Common myeloid progenitor, CD34-positive (primary cell): Measurements from ENCODE around the gene SLC6A9.

ENCODE experiments used
- CTCF ChIA-PET: fragments of 350-600 bp; sonication (Branson Sonifier 250); formaldehyde crosslinking; loops from one replicate; lab custom pipeline; 2021; ENCODE audit warnings: antibody characterized with exemption; lab: Charles Lee
- POLR2A ChIA-PET: fragments of 350-600 bp; sonication (Branson Sonifier 250); formaldehyde crosslinking; loops from one replicate; lab custom pipeline; 2021; ENCODE audit warnings: antibody characterized with exemption; lab: Charles Lee
- DNase-seq, 3 donors: peaks; one replicate each; pipeline versions ENCODE4 v3.0.0 to v3.0.0-alpha.2; 2013
- H3K27ac ChIP-seq, 2 experiments: 1 replicate in 1 of 2; 2 replicates in 1 of 2; pipeline ENCODE4 v1.7.0; 2013; ENCODE audit warnings: inconsistent platforms in 2 of 2, low read length in 2 of 2, mild to moderate bottlenecking in 2 of 2, low read depth in 1 of 2, moderate library complexity in 1 of 2; ENCODE audit not compliant: severe bottlenecking in 2 of 2, insufficient read depth in 1 of 2, poor library complexity in 1 of 2
- H3K27me3 ChIP-seq, 5 experiments: replicated peaks in 2 of 5; 1 replicate in 3 of 5; 2 replicates in 2 of 5; pipeline versions ENCODE4 v1.6.1 to v1.7.0; 2013; ENCODE audit warnings: low read length in 4 of 5, mild to moderate bottlenecking in 2 of 5, moderate library complexity in 2 of 5, inconsistent platforms in 1 of 5; ENCODE audit not compliant: insufficient read depth in 5 of 5, control insufficient read depth in 4 of 5
- H3K36me3 ChIP-seq, 4 experiments: 1 replicate in 2 of 4; 2 replicates in 2 of 4; pipeline versions ENCODE4 v1.6.1 to v1.7.0; 2013; ENCODE audit warnings: low read length in 3 of 4, control low read depth in 1 of 4, mild to moderate bottlenecking in 1 of 4; ENCODE audit not compliant: control insufficient read depth in 4 of 4, insufficient read depth in 4 of 4
- H3K4me1 ChIP-seq, 4 experiments: 1 replicate in 3 of 4; 2 replicates in 1 of 4; pipeline versions ENCODE4 v1.6.1 to v1.7.1; 2013; ENCODE audit warnings: low read length in 3 of 4, mild to moderate bottlenecking in 3 of 4, control low read depth in 1 of 4, inconsistent platforms in 1 of 4, moderate library complexity in 1 of 4; ENCODE audit not compliant: control insufficient read depth in 4 of 4, insufficient read depth in 4 of 4; ENCODE audit errors: control extremely low read depth in 1 of 4
- H3K4me3 ChIP-seq, 7 experiments: 1 replicate in 4 of 7; 2 replicates in 3 of 7; pipeline versions ENCODE4 v1.5.1 to v1.7.0; 2013; ENCODE audit warnings: mild to moderate bottlenecking in 7 of 7, low read length in 6 of 7, moderate library complexity in 6 of 7, inconsistent platforms in 2 of 7, low read depth in 2 of 7, control low read depth in 1 of 7; ENCODE audit not compliant: insufficient read depth in 4 of 7, control insufficient read depth in 1 of 7; ENCODE audit errors: extremely low read depth in 1 of 7
- H3K9me3 ChIP-seq, 5 experiments: 1 replicate in 4 of 5; 2 replicates in 1 of 5; pipeline versions ENCODE4 v1.6.1 to v1.7.1; 2013; ENCODE audit warnings: low read length in 4 of 5, mild to moderate bottlenecking in 2 of 5, inconsistent platforms in 1 of 5, low read depth in 1 of 5, moderate library complexity in 1 of 5; ENCODE audit not compliant: control insufficient read depth in 4 of 5, insufficient read depth in 2 of 5; ENCODE audit errors: control extremely low read depth in 1 of 5
- WGBS: methylation state at CpG from one replicate; pipeline ENCODE4 v1.1.5; 2013; ENCODE audit not compliant: insufficient coverage; 5-methylcytosine and 5-hydroxymethylcytosine counted together

The SLC6A9 gene

DNA sequence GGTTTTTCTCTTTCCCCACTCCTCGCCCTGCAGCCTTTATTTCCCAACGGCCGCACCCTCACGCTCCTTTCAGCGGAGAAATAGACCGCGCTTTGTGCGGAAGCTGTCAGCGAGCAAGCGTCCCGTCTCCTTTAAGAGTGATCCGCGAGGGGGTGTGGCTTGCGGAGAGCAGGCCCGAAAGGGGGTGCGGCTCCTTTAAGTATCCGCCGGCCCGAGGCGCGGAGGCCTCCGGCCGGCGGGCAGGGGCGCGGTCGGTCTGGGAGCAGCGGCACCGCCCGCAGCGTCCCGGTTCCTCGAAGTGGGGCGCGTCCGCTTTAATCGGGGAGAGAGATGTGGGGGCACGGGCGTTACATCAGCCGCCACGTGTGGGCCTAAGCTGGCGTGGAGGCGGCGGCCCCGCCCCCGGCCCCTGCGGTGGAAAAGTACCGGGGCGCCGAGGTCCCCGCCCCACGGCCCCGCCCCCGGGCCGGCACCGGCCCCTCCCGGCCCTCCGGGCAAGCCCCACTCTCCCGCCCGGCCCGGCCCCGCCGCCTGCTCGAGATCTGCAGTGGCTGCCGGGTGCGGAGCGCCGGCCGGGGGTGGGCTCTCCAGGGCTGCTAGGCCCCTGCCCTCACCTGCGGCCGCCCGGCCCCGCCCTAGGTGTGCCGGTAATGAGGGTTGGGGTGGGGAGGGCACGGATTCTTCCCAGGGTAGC is 1.2 kb downstream of the SLC6A9 start:
- Histone ChIP-seq H3K9me3 (no peaks in the 10 kb centered on the region), H3K4me3 (peak overlapping the region; percentile 69 to 93 (median 77)), H3K4me1 (peaks cover 0 to 29% (median 22%) of the 10 kb centered on the region in 4 experiments), H3K27ac (peak overlapping the region; percentile 33 to 86), H3K36me3 (no peaks in the 10 kb centered on the region), H3K27me3 (peaks cover 0 to 9% (median 0%) of the 10 kb centered on the region in 5 experiments)
- ChIA-PET CTCF (interaction anchor here (1.1 to 1.9 kb wide), 5 partner anchors 11 to 25 kb away, joined by 4 to 6 read pairs (median 4); no protein-coding TSS in a partner anchor), POLR2A (interaction anchor here (0.5 kb wide), 1 partner anchor 692 kb away, joined by 3 read pairs; no protein-coding TSS in a partner anchor)
- WGBS = under 1% methylated on average over 61 of the region's 75 CpGs
- DNase-seq = peak; percentile 86 to 88 (median 86)

DNA sequence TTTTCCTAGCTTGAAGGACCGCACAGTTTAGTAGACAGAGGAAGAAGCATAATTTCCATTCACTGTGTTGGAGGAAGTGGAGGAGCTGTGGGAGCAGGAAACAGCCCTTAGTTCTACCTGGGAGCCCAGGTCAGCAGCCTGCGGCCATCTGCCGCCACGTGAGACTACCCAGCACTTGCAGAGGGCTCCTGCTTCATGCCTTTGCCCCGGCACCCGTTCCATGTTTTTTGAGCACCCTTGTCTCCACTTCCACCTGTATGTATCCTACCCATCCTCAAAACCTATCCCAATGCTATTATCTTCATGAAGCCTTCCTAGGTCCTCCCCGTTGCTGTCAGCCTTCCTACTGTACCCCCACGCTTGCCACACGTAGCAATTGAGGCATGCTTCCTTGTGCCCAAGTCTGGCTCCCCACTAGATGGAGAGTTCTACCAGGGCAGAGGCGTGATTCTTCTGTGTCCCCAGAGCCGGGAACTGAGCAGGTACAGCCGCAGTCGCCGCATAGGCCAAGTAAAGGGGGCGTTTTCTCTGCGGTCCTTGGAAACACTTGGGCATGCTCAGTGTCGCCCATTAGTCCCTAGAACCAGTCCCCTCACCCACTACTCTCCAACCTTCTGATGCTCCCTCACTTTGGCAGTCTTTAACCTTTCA is 1.9 kb downstream of the SLC6A9 start:
- H3K9me3 ChIP-seq = no peaks in the 10 kb centered on the region
- ChIA-PET CTCF (interaction anchor here (1.3 to 2.1 kb wide), 3 partner anchors 13 to 24 kb away, joined by 4 to 9 read pairs (median 6); no protein-coding TSS in a partner anchor), POLR2A (no interaction called here)
- 33% methylated on average over 17 of the region's 17 CpGs for WGBS
- peak in 1 of 3 donors; percentile 68 for DNase-seq
- peak overlapping the region in 1 of 2 experiments; percentile 86 for H3K27ac ChIP-seq
- peaks cover 0 to 9% (median 0%) of the 10 kb centered on the region in 5 experiments for H3K27me3 ChIP-seq
- peaks cover 0 to 29% (median 22%) of the 10 kb centered on the region in 4 experiments for H3K4me1 ChIP-seq
- H3K36me3 ChIP-seq = no peaks in the 10 kb centered on the region
- H3K4me3 ChIP-seq = peak overlapping the region; percentile 64 to 93 (median 77)

DNA sequence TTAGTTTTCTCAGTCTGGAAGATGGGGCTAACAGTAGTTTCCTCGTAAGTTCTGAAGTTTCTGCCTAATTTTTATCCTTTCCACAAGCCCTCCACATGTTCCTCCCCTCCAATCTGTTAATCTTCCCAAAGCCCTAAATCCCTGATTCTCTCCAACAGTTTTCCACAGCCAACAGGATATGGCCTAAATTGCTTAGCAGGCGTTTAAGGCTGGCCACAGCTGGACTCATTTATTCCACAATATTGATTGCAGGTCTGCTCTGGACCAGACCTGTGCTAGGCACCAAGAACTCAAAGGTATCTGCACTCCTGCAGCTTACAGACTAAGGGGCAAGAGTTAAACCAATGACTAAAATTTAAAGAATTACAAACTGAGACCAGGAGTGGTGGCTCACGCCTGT is 3.9 kb downstream of the SLC6A9 start:
- ChIA-PET CTCF (no interaction called here), POLR2A (no interaction called here)
- Histone ChIP-seq H3K27ac (no peak overlapping the region), H3K4me1 (peaks cover 0 to 24% (median 20%) of the 10 kb centered on the region in 4 experiments), H3K9me3 (no peaks in the 10 kb centered on the region), H3K27me3 (peaks cover 0 to 9% (median 0%) of the 10 kb centered on the region in 5 experiments), H3K36me3 (no peaks in the 10 kb centered on the region), H3K4me3 (no peak overlapping the region)
- no peak for DNase-seq
- WGBS = 91% methylated on average over 1 of the region's 3 CpGs

DNA sequence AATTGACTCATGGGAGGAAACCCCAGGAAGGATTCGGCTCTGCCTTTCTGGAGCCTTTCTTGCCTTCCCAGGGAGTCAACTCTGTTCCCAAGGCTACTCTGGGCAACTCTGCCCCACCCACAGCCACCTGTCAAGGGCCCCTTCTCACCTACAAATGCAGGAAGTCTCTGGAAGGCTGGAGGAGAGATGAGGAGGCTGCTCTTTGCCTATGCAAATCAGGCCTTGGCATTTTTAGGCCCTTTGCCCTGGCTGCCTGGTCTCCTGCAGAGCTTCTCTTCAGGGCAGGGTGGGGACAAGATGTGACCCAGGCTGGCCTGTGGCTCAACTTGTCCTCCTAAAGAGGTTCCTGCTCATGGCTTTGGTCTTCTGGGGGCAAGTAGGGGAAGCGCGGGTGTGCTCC is 5.4 kb downstream of the SLC6A9 start:
- CTCF ChIA-PET = interaction anchor here (1.0 to 6.7 kb wide), 2 partner anchors 10 to 20 kb away, joined by 4 to 43 read pairs; no protein-coding TSS in a partner anchor
- Histone ChIP-seq H3K9me3 (no peaks in the 10 kb centered on the region), H3K4me1 (peaks cover 0 to 15% (median 14%) of the 10 kb centered on the region in 4 experiments), H3K4me3 (no peak overlapping the region), H3K27me3 (no peaks in the 10 kb centered on the region), H3K36me3 (no peaks in the 10 kb centered on the region), H3K27ac (no peak overlapping the region)
- POLR2A ChIA-PET = no interaction called here
- no peak for DNase-seq
- 100% methylated on average over 3 of the region's 3 CpGs for WGBS

DNA sequence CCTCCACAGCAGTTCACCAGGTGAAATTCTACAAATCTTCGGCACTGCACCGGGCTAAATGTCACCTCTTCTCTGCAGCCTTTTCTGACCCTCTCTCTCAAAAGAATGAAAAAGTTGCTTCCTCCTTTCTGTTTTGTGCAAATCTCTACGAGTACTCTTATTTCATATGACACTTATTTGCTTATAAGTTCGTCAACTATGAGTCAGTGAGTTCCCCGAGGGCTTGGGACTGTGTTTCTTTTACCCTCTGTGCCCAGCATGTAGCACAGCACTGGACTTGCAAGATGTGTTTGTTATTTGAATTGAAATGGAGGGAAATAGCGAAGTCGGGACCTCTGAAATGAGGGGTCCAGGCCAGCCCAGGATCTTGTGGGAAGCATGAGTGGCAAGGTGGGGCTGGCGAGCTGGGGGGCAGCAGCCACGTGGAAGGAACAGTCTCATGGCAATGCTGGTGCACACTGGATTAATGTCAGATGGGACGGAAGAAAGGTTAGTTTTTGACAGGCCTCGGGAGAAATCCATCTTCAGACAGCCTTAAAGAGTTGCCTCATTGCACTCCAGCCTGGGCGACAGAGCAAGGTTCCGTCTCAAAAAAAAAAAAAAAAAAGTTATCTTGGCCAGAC is 6.2 kb downstream of the SLC6A9 start:
- Histone ChIP-seq H3K9me3 (no peaks in the 10 kb centered on the region), H3K4me3 (no peak overlapping the region), H3K36me3 (no peaks in the 10 kb centered on the region), H3K4me1 (peaks cover 0 to 12% (median 10%) of the 10 kb centered on the region in 4 experiments), H3K27ac (no peak overlapping the region), H3K27me3 (no peaks in the 10 kb centered on the region)
- WGBS = 96% methylated on average over 9 of the region's 13 CpGs
- ChIA-PET POLR2A (no interaction called here), CTCF (interaction anchor here (1.0 to 6.7 kb wide), 4 partner anchors 11 to 90 kb away, joined by 3 to 43 read pairs (median 4); no protein-coding TSS in a partner anchor)
- DNase-seq = no peak

DNA sequence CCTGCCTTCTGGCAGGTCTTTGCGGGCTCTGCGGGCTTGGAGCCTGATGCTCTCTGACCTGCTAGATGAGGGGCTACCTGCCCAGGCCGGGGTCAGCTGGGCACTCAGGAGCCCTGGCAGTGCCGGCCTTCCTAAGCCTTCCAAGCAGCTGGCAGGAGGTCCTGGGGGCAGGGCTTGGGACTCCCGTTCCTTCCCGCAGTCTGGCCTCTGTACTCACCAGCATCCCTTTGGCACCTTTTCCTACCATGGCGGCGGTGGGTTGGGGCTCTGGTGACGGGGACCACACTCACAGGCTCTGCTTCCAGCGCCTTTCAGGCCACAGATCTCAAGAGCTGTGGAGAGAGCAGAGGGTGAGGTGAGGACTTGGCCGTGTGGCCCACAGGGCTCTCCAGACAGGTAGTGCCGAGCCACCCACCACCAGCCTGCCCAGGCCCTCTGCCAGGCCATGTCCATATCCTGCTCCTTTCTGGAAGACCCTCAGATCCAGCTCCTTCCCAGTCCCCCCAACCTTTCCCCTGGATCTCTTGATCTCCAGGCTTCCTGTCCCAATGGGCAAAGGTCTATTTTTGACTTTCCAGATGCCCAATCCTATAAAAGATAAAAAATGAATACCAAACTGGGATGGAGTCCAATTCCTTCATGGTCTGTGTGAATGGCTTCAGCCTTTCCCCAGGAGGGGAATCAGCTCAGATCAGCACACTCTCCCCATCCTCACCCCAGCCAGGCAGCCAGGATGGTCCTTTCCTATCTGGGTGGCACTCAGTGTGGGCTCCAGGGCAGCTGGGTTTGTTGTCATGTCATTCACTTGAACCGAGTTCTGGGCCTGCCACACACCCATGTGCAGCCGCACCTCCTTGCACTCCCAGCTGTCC is 7.0 kb downstream of the SLC6A9 start:
- Histone ChIP-seq H3K4me3 (no peak overlapping the region), H3K27me3 (no peaks in the 10 kb centered on the region), H3K36me3 (no peaks in the 10 kb centered on the region), H3K9me3 (no peaks in the 10 kb centered on the region), H3K4me1 (peaks cover 0 to 6% (median 3%) of the 10 kb centered on the region in 4 experiments), H3K27ac (no peak overlapping the region)
- DNase-seq = no peak
- ChIA-PET CTCF (interaction anchor here (1.4 to 6.7 kb wide), 3 partner anchors 10 to 89 kb away, joined by 3 to 43 read pairs (median 4); no protein-coding TSS in a partner anchor), POLR2A (no interaction called here)
- 95% methylated on average over 12 of the region's 14 CpGs for WGBS
